Astrocyte of the spinal cord (primary cell): ENCODE results near the gene ZNF358.

Source experiments
- DNase-seq: peaks from one replicate; pipeline ENCODE4 v3.0.0; 2011; ENCODE audit warnings: low read depth, low spot score
- H3K4me3 ChIP-seq: 2 replicates; pipeline ENCODE4 v1.5.1; 2011; ENCODE audit warnings: low read depth, mild to moderate bottlenecking, low read length, moderate library complexity
- CTCF ChIP-seq: IDR thresholded peaks from 2 replicates; pipeline ENCODE4 v1.5.1; 2012; ENCODE audit warnings: low read depth, mild to moderate bottlenecking, low read length, inconsistent platforms
- in situ Hi-C: cut with HindIII; loops from 2 replicates; pipeline ENCODE4 v1.10.0; 2017; ENCODE audit warnings: low sequenced_read_pairs

Gene ZNF358

GRCh38 chr19:7471696-7472615, 43.9 kb upstream of the ZNF358 start:
- in situ Hi-C loops = no loop called here
- DNase-seq = no peak
- no peak overlapping the region for H3K4me3 ChIP-seq
- TF ChIP-seq CTCF = no peak

GRCh38 chr19:7475665-7476064, 40.2 kb upstream of the ZNF358 start:
- TF ChIP-seq CTCF = no peak
- in situ Hi-C loops = no loop called here
- no peak overlapping the region for H3K4me3 ChIP-seq
- DNase-seq = no peak

GRCh38 chr19:7476241-7476640, 39.7 kb upstream of the ZNF358 start:
- no peak for TF ChIP-seq CTCF
- in situ Hi-C loops = no loop called here

GRCh38 chr19:7476777-7477494, 39.0 kb upstream of the ZNF358 start:
- no peak for DNase-seq
- no peak for TF ChIP-seq CTCF
- in situ Hi-C loops = no loop called here
- no peak overlapping the region for H3K4me3 ChIP-seq

More at GRCh38 chr19:7476241-7476640, 39.7 kb upstream of the ZNF358 start:
- DNase-seq = no peak
- no peak overlapping the region for H3K4me3 ChIP-seq

GRCh38 chr19:7477758-7478157, 38.1 kb upstream of the ZNF358 start:
- DNase-seq = no peak
- in situ Hi-C loops = no loop called here
- H3K4me3 ChIP-seq = no peak overlapping the region
- no peak for TF ChIP-seq CTCF

GRCh38 chr19:7478173-7478842, 37.6 kb upstream of the ZNF358 start:
- DNase-seq = peak; percentile 6
- in situ Hi-C loops = no loop called here
- H3K4me3 ChIP-seq = no peak overlapping the region
- no peak for TF ChIP-seq CTCF
